ENCODE measurements around the gene FGR.

DNA sequence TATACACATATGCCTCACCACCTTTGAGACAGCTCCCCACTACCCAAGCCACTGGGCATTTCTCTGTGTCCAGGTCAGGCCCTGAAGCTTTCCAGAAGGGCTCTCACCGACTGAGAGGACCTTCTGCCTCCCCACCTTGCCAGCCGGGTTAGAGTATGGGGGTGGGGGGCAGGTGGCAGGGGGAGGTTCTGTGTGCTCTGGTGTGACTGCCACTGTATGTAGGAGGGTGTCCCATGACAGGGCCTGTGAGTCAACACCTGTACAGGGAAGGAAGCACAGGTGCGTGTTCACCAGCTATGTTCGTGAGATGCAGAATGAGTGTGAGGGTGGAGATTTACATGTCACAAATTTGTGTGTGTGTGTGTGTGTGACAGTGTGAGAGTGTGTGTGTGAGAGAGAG, 38.0 kb downstream of the FGR start:
- TF ChIP-seq, protein P1, sequence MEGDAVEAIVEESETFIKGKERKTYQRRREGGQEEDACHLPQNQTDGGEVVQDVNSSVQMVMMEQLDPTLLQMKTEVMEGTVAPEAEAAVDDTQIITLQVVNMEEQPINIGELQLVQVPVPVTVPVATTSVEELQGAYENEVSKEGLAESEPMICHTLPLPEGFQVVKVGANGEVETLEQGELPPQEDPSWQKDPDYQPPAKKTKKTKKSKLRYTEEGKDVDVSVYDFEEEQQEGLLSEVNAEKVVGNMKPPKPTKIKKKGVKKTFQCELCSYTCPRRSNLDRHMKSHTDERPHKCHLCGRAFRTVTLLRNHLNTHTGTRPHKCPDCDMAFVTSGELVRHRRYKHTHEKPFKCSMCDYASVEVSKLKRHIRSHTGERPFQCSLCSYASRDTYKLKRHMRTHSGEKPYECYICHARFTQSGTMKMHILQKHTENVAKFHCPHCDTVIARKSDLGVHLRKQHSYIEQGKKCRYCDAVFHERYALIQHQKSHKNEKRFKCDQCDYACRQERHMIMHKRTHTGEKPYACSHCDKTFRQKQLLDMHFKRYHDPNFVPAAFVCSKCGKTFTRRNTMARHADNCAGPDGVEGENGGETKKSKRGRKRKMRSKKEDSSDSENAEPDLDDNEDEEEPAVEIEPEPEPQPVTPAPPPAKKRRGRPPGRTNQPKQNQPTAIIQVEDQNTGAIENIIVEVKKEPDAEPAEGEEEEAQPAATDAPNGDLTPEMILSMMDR (IDR thresholded peaks at IDR 0.05): no peak
- TF ChIP-seq POLR2A (IDR thresholded peaks at IDR 0.05) (no peak), POLR2AphosphoS5 (IDR thresholded peaks at IDR 0.05) (no peak)
